ENCODE results near the gene MRPL46.

MRPL46 gene

DNA sequence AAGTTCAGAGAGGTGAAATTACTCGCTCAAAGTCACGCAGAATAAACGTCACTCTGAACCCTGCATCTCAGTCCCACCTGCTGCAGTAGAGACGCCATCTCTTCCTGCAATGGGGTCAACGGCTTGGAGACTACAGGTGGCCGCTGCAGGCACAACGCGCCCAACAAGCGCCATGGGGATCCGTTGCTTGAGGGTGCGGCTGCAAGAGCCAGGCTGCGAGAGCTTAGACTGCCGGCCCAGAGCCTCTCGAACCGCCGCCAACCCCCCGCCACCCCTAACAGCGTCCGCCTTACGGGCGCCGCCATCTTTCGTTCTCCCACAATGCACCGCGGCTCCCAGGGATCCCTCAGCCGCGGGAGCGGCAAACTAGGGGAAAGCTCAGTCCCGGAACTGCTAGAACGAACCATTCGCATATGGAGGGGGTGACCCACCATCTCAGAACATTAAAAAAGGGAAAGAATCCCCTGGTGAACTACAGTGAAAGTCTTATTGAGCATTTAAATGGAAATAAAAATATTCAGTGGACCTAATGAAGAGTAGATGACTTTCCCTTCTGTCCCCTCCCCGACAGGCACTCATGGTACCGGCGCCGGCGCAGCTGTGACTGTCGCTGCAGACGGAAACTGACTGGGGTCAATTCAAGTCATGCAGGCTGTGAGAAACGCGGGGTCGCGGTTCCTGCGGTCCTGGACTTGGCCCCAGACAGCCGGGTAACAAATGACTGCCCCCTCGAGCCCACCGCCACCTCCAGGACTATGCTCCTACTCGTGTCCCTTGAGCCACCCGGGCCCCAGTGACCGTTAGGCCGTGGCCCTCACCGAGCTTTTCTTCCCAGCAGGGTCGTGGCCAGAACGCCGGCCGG lies at the start of gene MRPL46, which contains the start of gene MRPS11:
TSS of gene MRPL46 (minus strand) at position 316 of the 862 bp plus-strand sequence. CDS start at position 305, 11 bp downstream.
TSS of gene MRPS11 (plus strand) at position 636 of the 862 bp plus-strand sequence. CDS start at position 646, 10 bp downstream.
- DNase-seq = peak; percentile 88

DNA sequence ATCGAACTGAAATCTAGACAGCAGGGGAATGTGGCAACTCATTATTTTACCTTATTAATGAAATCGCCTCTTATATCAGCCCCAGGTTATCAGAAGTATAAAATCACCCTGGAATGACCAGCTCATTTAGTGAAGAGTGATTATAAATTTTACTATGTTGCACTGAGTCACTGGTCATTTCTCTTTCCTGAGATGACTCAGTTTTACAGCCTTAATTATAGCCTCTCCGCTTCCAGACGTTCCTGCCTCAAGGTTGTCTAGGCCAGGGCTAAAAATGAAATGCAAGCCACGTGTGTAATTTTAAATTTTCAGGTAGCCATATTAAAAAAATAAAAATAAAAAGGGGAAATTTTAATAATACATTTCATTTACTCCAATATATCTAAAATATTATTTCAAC lies 46.0 kb upstream of the MRPL46 start:
- no peak for DNase-seq

DNA sequence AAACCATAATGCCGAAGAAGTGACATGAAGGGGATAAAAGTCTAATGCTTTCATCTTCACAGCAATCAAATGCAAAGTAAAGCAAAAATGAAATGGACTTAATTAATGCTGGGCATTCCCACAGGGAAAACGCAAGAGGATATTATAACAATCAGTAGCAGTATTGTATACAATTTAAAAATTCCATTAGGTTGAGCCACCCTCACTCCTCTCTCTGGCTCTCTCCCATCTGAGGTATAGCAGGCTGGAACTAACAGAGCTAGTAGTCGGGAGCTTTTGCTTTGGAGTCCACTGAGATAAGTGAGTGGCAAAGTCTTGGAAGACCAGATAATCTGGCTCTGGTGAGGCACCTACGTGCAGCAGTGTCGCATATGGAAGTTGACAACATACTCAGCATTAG lies 45.4 kb upstream of the MRPL46 start:
- DNase-seq = no peak

DNA sequence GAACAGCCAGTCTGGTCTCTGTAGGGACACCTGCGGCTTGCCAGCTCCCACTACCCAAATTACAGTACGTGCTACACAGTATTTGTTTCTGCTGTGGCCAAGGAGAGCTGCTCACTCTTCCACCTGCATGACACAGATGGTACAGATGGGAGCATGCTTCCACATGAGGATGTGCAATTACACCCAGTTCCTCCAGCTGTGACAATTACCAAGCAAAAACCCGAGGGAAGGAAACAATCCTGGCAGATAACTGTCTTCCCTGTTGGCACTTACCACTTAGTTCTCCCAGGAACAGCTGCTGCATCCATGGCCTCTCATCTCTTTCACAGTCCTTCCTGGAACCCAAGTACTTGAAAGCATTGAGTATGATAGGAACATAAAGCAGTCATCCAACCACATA lies 44.9 kb upstream of the MRPL46 start:
- no peak for DNase-seq

DNA sequence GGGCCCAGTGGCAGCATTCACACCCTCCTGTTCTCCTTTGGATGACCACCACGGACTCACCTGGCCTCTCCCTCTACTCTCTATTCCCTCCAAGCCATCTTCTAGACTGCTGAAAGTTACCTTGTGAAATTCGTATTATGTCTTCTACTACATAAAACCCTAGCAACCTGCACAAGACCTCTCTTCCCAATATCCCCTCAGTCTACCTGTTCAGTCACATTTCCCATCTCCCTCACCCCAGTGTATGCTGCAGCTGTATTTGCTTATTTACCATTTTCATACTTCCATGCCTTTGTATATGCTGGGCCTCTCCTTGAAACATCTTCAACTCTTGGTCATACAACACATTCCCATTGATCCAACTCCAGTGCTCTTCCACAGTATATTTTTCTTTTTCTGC lies 44.0 kb upstream of the MRPL46 start:
- no peak for DNase-seq

DNA sequence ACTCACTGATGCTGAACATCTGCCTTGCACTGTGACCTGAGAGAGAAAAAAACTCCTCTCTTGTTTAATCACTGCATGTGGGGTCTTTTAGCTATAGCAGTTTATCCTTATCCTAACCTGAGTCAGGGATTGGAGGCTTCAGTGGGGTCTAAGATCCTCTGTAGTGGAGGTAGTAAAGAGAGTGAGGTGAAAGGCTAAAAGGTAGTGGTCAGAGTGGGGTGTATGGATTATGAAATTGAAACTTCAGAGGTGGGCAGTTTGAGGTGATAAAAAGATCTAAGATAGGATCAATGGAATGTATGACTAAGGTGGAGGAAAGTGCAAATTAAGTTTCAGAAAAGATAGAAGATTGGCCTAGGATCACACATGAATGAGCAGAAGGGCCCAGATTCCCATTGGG lies 42.8 kb upstream of the MRPL46 start:
- no peak for DNase-seq

DNA sequence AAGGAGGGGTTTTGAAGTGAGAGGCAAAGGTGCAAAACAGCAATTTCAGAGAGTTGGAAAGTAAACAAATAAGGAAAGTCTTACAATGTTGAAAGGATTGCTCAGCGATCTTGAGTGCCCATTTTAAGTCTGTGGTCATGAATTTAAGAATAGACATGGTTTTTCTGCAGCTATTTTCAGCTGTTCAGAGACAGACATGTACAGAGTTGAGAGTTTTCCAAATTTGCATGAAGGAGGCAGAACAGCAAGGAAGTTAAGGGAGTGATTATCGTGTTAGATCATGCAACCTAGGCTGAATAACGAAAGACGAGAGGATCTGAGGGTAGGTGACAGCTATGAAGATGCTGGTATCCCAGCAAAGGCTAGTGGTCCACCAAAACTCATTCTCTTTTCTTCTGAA lies 42.1 kb upstream of the MRPL46 start:
- no peak for DNase-seq

DNA sequence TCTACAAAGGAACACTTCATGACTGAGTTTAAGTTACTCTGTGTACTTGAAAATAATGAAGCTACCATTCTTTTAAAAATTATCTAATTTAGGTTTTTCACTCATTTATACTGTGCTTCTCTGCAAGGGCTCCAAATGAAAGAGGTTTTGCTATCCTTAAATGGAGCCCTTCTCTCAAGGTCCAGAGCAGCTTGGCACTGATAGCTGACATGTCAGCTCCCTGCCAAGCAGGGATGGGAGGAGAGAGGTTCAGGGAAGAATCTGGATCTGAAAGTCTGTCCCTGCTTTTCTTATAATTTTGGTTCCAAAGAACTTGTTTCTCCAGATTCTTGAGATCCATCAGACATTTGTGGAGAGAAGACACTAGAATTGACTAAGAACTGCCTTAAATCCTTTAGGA lies 39.4 kb upstream of the MRPL46 start:
- no peak for DNase-seq

DNA sequence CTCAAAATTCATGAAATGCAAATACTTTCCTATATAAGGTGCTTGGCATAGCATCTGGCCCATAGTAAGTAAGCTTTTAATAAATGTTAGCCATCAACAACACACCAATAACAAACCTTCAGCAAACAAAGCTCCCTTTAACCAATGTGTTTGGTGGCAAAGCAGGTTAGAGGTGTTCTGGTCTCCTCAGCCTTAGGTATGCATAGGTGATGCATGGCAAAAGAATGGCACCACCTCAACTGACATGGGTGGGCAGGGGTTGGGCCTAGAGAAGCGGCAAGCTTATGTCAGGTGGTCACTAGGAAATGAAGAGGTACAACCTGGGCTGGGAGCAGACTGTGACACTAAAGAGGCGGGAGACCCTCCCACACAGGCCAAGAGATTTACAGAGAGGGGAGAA lies 38.5 kb upstream of the MRPL46 start:
- DNase-seq = no peak

DNA sequence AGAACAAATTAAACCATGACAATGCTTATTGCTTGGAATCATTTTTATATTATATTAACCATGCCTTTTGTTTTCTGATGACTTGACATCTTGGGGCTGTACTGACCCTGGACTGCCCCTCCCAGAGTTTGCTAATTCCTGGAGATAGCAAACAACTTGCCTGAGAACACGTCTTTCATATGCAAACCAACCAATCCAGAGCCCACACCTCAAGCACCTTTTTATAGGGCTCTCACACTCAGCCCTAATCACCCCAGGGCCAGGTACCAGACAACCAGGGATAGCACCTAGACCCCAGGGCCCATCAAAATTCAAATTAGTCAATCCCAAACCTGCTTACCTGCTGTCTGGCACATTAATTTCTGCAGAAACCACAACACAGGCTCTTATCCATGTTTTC lies 37.3 kb upstream of the MRPL46 start:
- no peak for DNase-seq

DNA sequence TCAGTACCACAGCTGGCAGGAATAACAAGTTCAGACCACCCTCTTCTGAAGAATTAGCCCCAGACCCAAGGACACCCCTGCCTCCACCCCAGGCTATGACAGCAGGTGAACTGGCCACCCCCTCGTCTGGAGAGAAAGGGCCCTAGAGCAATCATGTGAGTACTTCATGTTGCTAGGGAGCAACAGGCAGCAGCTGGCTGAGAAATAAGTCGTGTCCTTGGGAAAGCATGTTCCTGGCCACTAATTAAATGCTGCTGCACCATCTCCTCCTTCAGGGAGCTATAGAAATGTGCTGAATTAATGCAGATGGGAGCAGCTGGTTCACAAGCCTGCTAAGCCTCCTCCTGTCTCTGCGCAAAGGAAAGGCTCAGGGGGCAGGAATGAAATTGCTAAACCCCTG lies 31.8 kb upstream of the MRPL46 start:
- no peak for DNase-seq

DNA sequence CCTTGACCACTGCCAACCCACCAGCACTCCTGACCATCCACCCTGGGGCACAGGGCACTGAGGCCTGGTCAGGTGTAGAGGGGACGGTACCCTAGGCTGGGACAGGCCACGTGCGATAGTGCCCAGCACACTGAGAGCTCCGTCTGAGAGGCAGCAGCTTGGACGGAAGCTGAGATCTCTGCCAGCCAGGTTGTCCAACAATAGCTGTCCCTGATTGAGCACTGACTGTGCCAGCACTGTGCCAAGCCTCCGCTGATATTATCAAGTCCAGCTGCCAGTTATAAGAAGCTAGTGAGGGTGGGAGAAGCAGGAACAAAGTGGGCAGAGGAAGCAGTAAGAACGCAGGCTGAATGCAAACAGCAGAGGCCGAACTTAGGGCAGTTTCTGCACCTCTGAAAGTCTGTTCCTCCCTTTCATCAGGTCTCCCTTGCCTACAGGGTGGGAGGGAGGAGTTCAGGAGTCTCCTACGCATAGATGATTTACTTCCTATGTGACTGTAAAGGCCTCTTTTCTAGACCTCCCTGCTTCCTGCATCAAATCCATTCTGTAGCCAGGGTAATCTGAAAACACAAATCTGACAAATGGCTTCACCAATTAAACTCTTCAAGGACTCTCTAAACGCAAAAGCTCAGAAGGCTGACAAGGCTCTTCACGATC lies 30.0 kb upstream of the MRPL46 start:
- DNase-seq = no peak

DNA sequence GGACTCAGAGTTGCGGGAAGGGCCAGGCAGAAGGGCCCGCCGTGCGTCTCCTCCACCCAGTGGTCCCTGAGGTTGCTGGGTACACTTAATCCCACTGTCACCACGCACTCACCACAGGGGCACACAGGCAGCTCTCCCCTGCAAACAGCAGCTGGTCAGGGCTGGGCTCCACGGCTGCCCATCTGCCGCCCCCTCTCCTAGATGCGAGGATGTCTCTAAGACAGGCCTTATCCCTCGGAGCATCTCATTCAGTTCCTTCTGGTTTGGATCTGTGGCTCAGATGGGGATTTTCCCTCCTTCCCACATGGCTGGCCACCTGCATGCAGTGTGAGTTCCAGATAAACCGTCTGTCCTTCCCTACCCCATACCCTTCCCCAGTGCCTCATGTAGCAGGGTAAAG lies 26.7 kb upstream of the MRPL46 start:
- DNase-seq = no peak

DNA sequence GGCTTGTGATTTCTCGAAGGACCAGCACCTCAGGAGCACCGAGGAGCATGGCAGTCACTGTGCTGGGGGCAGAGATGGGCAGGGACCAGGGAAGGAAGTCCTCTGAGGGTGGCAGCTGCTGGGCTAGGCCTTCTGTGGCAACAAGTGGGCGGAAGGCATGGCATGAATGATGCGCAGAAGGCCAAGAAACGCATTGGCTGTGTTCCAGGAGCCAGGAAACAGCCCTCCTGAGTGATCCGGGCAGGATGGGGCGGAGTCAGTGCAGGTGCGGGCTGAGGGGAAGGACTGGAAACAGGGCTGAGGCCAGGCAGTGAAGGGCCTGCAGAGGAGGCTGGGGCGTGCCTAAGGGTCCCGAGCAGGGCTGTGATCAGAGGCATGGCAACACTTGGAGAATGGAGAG lies 24.0 kb upstream of the MRPL46 start:
- DNase-seq = no peak

DNA sequence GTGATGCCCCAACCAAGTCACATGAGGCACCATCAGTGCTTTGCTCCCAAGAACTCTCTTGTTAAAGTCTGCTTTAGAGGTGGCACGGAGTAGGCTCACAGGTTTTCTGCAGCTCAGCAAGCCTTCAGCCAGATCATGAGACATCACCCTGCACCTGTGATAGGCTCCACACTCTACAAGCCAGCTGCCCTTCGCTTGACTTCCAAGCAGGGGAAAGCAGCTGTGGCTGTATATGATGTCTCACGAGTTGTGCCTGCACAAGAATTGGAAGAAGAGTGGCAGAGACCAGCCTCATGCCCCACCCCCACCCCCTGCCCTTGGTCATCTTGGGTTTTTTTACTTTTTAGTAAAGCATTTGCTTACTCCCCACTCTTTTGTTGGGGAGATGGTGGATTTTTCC lies 22.8 kb upstream of the MRPL46 start:
- no peak for DNase-seq

DNA sequence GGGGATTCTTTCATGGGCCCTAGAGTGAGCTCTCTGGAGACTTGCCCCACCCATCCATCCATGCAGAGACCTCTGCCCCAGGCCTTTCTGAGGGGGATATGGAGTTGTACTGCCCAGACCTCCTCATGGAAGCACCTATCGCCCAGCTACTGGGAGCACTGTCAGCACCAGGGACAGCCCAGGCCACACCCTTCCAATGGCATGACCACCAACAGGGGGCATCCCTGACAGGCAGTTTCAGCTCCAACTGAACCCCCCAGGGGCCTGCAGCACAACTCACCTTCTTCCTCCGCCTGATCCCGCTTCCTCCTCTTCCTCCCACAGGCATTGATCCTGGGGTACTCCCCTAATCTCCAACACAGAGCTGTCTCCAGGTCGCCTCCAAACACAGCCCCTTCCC lies 22.1 kb upstream of the MRPL46 start:
- DNase-seq = no peak

DNA sequence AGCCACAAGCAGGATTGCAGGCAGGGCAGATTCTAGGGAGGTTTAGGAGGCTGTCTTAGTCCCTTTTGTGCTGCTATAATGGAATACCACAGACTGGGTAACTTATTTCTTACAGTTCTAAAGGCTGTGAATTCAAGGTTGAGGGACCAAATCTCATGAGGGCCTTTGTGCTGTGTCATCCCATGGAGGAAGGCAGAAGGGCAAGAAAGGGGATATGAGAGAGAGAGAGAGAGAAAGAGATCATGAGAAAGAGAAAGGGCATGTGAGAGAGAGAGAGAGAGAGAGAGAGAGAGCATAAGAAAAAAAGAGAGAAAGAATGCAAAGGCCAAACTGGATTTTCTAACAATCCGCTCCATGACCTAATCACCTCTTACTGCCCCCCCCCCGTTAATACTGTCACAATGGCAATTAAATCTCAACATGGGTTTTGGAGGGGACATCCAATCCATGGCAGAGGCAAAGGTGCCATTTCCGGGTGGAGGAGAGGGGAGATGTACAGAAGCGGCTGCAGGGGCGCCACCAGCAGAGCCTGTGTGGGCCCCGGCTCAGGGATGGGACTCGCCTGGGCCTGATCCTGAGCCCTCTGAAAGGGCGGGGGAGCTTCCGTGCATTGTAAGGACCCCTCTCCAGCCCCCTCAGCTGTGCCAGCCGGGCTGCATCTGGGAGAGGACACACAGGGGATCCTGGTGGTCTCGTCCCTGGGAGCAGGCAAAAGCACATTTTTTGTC lies 20.8 kb upstream of the MRPL46 start:
- DNase-seq = no peak

DNA sequence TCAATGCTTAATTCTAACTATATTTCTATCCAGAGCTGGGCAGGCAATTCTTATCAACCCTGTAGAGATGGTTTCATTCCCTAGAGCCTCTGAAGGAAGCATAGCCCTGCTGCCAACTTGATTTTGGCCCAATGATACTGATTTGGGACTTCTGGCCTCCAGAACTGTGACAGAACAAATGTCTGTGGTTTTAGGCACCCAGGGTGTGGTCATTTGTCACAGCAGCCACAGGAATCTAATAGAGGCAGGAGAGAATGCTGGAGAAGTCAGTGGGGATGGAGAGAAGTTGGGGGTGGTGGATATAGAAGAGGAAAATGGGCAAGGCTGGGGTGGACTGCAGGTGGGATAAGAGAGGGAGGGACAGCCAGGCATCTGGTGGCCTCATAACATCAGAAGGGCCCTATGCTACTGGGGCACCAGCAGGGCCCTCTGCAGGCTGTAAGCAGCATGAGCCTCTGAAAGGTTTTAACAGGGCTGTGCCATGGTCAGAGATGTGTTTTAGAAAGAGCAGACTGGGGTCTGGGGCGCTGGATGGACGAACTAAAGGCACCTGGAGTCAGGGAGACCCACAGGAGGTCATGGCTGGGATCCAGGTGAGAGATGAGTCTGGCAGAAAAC lies 20.1 kb upstream of the MRPL46 start:
- DNase-seq = no peak

DNA sequence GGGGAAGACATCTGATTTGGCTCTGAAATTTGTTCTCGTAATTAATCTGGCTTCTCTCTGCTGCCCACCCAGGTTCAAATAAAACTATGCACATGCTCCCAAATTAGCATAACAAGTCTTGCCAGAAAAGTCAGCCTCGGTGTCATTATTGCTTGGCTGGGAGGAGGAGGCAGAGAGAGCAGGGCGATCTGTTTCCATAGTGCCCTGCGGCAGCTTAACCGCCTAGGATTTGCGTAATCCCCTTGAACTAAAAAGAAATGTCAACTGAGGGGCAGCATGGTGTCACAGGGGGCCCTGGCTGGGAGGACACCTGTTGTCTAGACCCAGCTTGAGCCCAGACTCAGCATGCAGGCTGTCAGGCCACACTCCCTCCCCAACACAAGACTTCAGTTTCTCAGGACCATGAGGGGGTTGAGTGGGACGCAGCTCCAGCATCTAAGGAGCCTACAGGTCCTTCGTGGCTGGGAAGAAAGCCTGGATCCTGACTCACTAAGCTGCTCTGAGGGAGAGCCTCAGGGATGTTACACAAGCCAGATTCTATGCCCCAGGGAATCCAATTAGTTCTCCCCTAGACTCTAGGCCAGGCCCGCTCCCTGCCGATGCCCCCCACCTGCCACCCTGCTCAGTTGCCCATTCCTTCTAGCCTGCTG lies 17.6 kb upstream of the MRPL46 start:
- no peak for DNase-seq

DNA sequence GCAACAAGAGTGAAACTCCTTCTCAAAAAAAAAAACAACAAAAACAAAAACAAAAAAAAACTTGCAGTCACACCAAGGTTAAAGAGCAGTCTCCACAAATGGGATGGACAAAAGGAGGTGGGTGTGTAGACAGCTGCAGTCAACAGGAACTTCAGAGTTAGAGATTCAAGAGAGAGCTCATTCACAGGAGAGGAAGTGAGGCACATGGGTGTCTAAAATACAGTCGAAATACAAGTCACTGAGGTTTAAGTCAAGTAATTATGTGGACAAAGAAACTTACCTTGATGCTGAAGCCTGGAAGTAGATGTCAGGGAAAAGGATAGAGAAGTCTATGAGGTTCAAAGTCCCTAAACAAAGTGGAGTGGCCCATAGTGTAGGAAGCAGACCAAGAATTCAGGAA lies 15.1 kb upstream of the MRPL46 start:
- no peak for DNase-seq

DNA sequence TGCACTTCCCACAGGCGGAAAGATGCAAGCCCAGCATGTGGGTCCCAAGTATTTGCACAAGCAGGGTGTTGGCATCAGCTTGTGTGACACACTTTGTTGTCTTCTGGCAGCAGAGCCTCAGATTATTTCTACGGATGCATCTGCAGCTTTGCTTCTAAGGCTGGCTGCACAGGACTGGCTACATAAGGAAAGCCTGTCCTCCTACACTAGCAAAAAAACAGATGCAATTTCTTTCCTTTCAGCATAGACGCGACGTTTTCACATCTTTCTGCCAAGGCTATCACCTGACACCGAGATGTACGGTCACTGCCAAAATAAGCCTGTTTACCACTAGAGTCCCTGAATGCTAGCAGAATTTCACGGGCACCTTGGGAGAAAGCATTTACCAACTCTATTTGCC lies 13.8 kb upstream of the MRPL46 start:
- DNase-seq = no peak

DNA sequence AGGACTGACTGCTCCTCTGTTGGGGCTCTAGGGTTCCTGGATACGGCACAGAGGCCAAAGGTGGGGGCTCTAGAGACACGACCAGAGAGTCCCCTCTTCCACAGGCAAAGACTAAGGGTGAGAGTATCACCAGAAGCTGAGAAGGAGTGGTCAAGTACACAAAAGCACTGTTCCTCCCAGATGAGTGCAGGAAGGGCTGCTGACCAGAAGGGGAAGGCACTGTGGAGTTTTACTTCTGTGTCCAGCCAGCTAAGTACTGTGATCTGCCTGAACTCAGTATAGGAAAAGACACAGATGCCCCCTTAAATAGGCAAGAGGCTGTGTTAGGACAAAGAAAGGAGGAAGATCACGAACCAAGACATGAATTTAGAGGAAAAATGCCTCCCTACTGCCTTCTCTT lies 12.0 kb upstream of the MRPL46 start:
- no peak for DNase-seq

DNA sequence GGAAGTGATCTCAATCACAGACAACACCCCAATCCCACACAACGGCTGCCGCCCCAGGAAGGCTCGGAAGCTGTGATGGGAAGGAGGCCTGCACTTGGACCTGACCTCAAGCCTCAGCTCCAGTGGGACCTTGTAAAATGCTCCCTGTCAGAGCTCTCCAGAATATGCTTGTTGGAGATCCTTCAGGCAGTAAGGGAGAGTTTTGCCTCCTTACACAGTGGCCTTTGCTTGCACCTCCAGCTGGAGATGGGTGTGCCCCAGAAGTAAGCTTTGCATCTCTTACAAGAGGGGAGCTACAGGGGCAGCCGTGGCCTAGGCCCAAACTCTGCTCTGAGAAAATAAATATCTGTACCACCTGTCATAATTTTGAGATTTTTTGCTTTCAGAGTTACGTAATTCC lies 10.7 kb upstream of the MRPL46 start:
- no peak for DNase-seq

Data from stimulated activated CD4-positive, alpha-beta T cell treated with anti-CD3 and anti-CD28 coated beads, Interleukin-1b, Interleukin-23, amount 100 ng/mL, for 48 hours (primary cell).